ENCODE measurements around the gene ADRA2B. TPM values are rescaled to one million over a fixed set of nuclear protein-coding genes. Genes with fewer than 3 reads are reported as not detected.
A peak's percentile ranks its signal among the peaks of the same experiment; 100 is the strongest.

The ADRA2B gene
- total RNA-seq, 1 experiment from 2014 or later = 0.47 TPM

DNA sequence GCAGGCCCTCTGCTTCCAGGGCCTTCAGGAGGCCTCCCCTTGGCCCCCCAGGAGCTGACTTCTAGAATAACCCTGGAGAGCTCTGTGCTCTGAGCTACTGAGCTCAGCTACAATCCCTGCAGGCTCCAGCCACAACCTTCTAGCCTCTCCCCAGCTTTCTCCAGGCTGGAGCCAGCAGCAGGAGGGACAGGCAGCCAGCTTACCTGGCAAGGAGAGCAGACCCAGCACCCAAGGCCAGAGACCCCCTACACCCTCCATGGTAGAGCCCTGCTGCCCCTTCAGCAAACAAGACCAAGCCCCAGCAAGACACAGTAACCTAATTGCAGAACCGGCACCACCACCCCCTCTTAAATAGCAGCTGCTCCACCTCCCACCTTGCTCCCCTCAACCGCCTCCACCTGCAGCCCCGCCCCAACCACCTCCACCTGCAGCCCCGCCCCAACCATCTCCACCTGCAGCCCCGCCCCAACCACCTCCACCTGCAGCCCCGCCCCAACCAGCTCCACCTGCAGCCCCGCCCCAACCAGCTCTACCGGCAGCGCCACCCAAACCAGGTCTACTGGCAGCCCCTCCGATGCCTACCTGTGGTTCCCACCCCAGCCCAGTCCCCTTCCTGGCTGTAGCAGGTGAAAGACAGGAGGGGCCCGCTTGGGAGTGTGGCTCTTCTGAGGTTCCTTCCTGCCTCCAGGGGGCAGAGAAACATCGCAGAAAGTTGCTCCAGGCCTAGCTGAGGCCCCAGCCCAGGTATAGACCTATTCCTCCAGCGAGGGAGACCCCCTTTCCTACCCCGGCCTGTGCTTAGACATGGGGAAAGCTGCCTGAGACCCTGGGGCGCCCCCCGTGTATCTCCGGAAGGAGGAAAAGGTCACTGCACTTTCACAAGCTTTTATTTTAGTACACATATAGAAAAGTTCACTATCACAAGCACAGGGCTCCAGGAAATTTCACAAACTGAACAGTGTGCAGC, 22.1 kb upstream of the ADRA2B start, which contains the start of gene ASTL:
Gene ASTL (minus strand): TSS at position 324 of the 967 bp plus-strand sequence. CDS start 66 bp downstream, at position 258.
- ChIA-PET RAD21 (ENCODE audit: low non-redundant PET in 1 of 2, low total read pairs in 2 of 2, uncharacterized antibody in 2 of 2, unreplicated experiment in 2 of 2) (interaction anchor here (0.9 to 2.2 kb wide), 3 partner anchors 36 to 122 kb away, joined by 3 to 16 read pairs (median 12); no protein-coding TSS in a partner anchor), POLR2A (interaction anchor here (0.6 to 1.1 kb wide), 2 partner anchors 70 to 128 kb away, joined by 3 to 5 read pairs; partner anchors contain the start of gene STARD7), CTCF (interaction anchor here (1.2 to 2.3 kb wide), 9 partner anchors 11 to 371 kb away, joined by 3 to 58 read pairs (median 5); partner anchors contain the start of genes ADRA2B and STARD7)
- BruUV-seq (replicated peaks) = no TSS peak
- Histone ChIP-seq H3K9me2 (ENCODE audit: insufficient read depth) (no peaks in the 10 kb centered on the region), H3K36me3 (ENCODE audit: control insufficient read depth in 1 of 2, insufficient read depth in 2 of 2, low read length in 2 of 2) (peaks cover 4 to 8% of the 10 kb centered on the region in 2 experiments; a peak in 2 of 4 replicates), H4K20me1 (ENCODE audit: insufficient read depth) (no peaks in the 10 kb centered on the region), H3K9ac (ENCODE audit: low read length) (no peak within 1 kb of the TSS), H3K27ac (ENCODE audit: low read depth, low read length) (peak within 1 kb of the TSS; percentile 18; the same call in 1 of the 2 replicates), H3K9me3 (ENCODE audit: control insufficient read depth in 1 of 2, insufficient read depth in 1 of 2, low read depth in 1 of 2, low read length in 2 of 2) (no peaks in the 10 kb centered on the region), H3K4me2 (ENCODE audit: low read length) (peak within 1 kb of the TSS; percentile 40), H2AFZ (ENCODE audit: low read depth, low read length, poor library complexity, severe bottlenecking) (no peak within 1 kb of the TSS), H3K27me3 (ENCODE audit: insufficient read depth, low read length) (no peaks in the 10 kb centered on the region), H3K79me2 (ENCODE audit: insufficient read depth, low read length) (peaks cover 6% of the 10 kb centered on the region; the same call in 1 of the 2 replicates), H3K4me3 (replicated peaks in 1 of 2; ENCODE audit: low read depth in 1 of 2, low read length in 2 of 2) (0 out of 4 replicates have a peak within 1 kb of the TSS, but pooled peaks of 1 of the 2 experiments have one; percentile 7), H3K4me1 (ENCODE audit: control insufficient read depth in 1 of 2, insufficient read depth in 2 of 2, low read length in 2 of 2) (peaks cover 4 to 19% of the 10 kb centered on the region in 2 experiments; a peak in 3 of 4 replicates)
- no peak for DNase-seq (ENCODE audit: low read depth, low spot score)
- intact Hi-C loops (cut with micrococcal nuclease) = loop anchor here (1.0 to 2.0 kb wide), 2 partner anchors 36 to 128 kb away; partner anchors contain the start of gene CIAO1
- TF ChIP-seq TCF7L2 (IDR thresholded peaks at IDR 0.05; ENCODE audit: borderline replicate concordance, extremely low read depth, insufficient read depth, insufficient read length) (no peak), FOSL1 (IDR thresholded peaks at IDR 0.05; ENCODE audit: low read depth) (no peak), CBX3 (IDR thresholded peaks at IDR 0.05; ENCODE audit: low read depth) (no peak), EZH2phosphoT487 (IDR thresholded peaks at IDR 0.05; ENCODE audit: borderline replicate concordance) (no peak), SIN3A (IDR thresholded peaks at IDR 0.05; ENCODE audit: low read depth) (no peak), YY1 (IDR thresholded peaks at IDR 0.05; ENCODE audit: extremely low read depth, insufficient replicate concordance, low read depth, low read length) (no peak), CEBPB (IDR thresholded peaks at IDR 0.05; ENCODE audit: low read depth) (no peak), ATF3 (IDR thresholded peaks at IDR 0.05) (no peak), MAX (IDR thresholded peaks at IDR 0.05) (no peak), RAD21 (IDR thresholded peaks at IDR 0.05; ENCODE audit: low read depth) (peak; percentile 78), POLR2AphosphoS5 (IDR thresholded peaks at IDR 0.05; ENCODE audit: low read depth, low read length) (no peak), SP1 (IDR thresholded peaks at IDR 0.05; ENCODE audit: low read depth) (no peak), ZBTB33 (IDR thresholded peaks at IDR 0.05; ENCODE audit: extremely low read depth, insufficient replicate concordance, low read length) (no peak), SRF (IDR thresholded peaks at IDR 0.05; ENCODE audit: low read depth) (no peak), ZNF274 (IDR thresholded peaks at IDR 0.05; ENCODE audit: low read depth, low read length) (no peak)
- TF ChIP-seq, protein P1, sequence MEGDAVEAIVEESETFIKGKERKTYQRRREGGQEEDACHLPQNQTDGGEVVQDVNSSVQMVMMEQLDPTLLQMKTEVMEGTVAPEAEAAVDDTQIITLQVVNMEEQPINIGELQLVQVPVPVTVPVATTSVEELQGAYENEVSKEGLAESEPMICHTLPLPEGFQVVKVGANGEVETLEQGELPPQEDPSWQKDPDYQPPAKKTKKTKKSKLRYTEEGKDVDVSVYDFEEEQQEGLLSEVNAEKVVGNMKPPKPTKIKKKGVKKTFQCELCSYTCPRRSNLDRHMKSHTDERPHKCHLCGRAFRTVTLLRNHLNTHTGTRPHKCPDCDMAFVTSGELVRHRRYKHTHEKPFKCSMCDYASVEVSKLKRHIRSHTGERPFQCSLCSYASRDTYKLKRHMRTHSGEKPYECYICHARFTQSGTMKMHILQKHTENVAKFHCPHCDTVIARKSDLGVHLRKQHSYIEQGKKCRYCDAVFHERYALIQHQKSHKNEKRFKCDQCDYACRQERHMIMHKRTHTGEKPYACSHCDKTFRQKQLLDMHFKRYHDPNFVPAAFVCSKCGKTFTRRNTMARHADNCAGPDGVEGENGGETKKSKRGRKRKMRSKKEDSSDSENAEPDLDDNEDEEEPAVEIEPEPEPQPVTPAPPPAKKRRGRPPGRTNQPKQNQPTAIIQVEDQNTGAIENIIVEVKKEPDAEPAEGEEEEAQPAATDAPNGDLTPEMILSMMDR (IDR thresholded peaks at IDR 0.05 in 2 of 3, conservative IDR thresholded peaks at IDR 0.05 in 1 of 3; ENCODE audit: borderline replicate concordance in 1 of 3, insufficient read depth in 1 of 3, low read depth in 2 of 3, low read length in 2 of 3) = peak; percentile 64 to 66 (median 66)
- ATAC-seq = peak; percentile 78

Measured in HCT116 (cell line).